Stimulated activated naive CD4-positive, alpha-beta T cell treated with Interleukin-2 at 50 U/mL for 16 hours (primary cell): Measurements from ENCODE around the gene TMEM203.
A peak's percentile ranks its signal among the peaks of the same experiment; 100 is the strongest.

Experiments
- DNase-seq: peaks from one replicate; lab custom pipeline; 2025; lab: John Stamatoyannopoulos, UW

The TMEM203 gene

GRCh38 chr9:137198051-137198901, 7.2 kb downstream of the TMEM203 start:
- no peak for DNase-seq

GRCh38 chr9:137195525-137196220, 9.8 kb downstream of the TMEM203 start:
- DNase-seq = no peak

- DNase-seq = no peak
Measured at GRCh38 chr9:137194909-137195308, 10.5 kb downstream of the TMEM203 start.

- no peak for DNase-seq
Measured at GRCh38 chr9:137194388-137194787, 11.1 kb downstream of the TMEM203 start.

GRCh38 chr9:137193771-137194170, 11.7 kb downstream of the TMEM203 start:
- DNase-seq = no peak

- DNase-seq = no peak
Measured at GRCh38 chr9:137192859-137193258, 12.6 kb downstream of the TMEM203 start.

GRCh38 chr9:137192448-137192780, 13.0 kb downstream of the TMEM203 start:
- no peak for DNase-seq

- no peak for DNase-seq
Measured at GRCh38 chr9:137191691-137192447, 13.6 kb downstream of the TMEM203 start.

- no peak for DNase-seq
Measured at GRCh38 chr9:137191245-137191644, 14.2 kb downstream of the TMEM203 start.

- no peak for DNase-seq
Measured at GRCh38 chr9:137190315-137190856, 15.1 kb downstream of the TMEM203 start.

GRCh38 chr9:137189297-137190295, 15.9 kb downstream of the TMEM203 start:
- no peak for DNase-seq

GRCh38 chr9:137188490-137189296, 16.8 kb downstream of the TMEM203 start, which contains the start of the genes ANAPC2 and SSNA1:
ANAPC2 (minus strand) TSS chr9:137188560; CDS start chr9:137188532, 28 bp downstream.
SSNA1 (plus strand) TSS chr9:137188676; CDS start chr9:137188727, 51 bp downstream.
- peak; percentile 87 for DNase-seq

GRCh38 chr9:137188086-137188489, 17.4 kb downstream of the TMEM203 start:
- DNase-seq = no peak

- no peak for DNase-seq
Measured at GRCh38 chr9:137187386-137187785, 18.1 kb downstream of the TMEM203 start.

GRCh38 chr9:137186385-137186784, 19.1 kb downstream of the TMEM203 start:
- no peak for DNase-seq

GRCh38 chr9:137185921-137186320, 19.5 kb downstream of the TMEM203 start:
- no peak for DNase-seq

- DNase-seq = no peak
Measured at GRCh38 chr9:137184881-137185660, 20.4 kb downstream of the TMEM203 start.

GRCh38 chr9:137183980-137184595, 21.4 kb downstream of the TMEM203 start:
- DNase-seq = no peak

GRCh38 chr9:137182836-137183235, 22.6 kb downstream of the TMEM203 start:
- DNase-seq = no peak
